22Rv1 (cell line): Measurements from ENCODE around the gene LAMC1.

Experiments
- H3K27ac ChIP-seq: fragments of 450-650 bp; 2 replicates; pipeline ENCODE4 v1.5.1; 2017
- CTCF ChIP-seq: fragments of 450-650 bp; IDR thresholded peaks from 2 replicates; pipeline ENCODE4 v1.5.1; 2017; ENCODE audit warnings: mild to moderate bottlenecking
- ZFX ChIP-seq: fragments of 450-650 bp; IDR thresholded peaks from 2 replicates; pipeline ENCODE4 v1.6.1; 2017; ENCODE audit warnings: antibody characterized with exemption, borderline replicate concordance

The LAMC1 gene

DNA sequence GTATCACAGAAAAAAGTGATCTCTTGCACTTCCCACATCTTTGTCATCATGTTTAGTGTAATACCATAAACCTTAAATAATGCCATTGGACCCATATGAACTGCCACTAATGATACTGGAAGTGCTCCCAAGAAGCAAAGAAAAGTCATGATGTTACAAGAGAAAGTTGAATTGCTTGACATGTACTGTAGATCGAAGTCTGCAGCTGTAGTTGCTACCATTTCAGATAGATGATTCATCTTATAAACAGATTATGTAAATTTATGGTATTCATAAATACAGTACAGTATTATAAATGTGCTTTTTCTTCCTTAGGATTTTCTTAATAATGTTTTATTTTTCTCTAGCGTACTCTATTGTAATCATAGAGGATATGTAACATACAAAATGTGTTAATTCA is 132.7 kb downstream of the LAMC1 start:
- TF ChIP-seq ZFX = no peak
- TF ChIP-seq CTCF = no peak
- peak overlapping the region; percentile 37 for H3K27ac ChIP-seq

DNA sequence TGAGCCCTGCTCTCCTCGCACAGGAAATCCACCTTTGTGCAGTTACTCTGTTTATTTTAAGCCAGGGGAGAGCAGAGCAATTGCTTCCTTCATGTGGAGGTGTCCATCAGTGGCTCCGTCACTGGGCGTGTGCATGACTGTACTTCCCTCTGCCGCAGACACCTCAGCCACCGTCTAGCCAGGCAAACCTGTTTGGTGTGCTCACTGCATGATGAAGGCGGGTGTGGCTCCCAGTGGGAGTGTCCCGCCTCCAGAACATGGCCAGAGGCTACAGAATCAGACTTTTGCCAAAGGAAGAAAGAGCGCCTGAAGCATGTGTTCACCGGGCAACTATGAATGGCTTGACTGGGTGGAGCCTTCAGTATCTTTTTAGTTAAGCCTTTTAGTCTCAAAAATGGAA is 136.7 kb downstream of the LAMC1 start:
- TF ChIP-seq CTCF (no peak), ZFX (no peak)

DNA sequence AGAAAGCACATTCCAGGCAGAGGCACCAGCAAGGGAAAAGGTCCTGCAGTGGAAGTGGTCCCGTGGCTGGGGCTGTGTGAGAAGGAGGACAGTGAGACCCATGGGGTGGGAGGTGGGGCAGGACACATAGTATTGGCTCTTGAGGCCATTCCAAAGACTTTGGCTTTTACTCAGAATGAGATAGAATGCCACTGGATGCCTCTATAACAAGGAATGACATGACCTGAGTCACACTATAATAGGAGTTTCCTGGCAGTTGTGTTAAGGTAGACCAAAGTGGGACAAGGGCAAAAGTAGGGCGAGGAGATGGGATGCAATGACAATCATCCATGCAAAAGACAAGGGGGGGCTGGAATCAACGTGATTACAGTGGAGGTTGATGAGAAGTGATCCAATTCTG is 138.2 kb downstream of the LAMC1 start:
- no peak for TF ChIP-seq ZFX
- TF ChIP-seq CTCF = no peak
- H3K27ac ChIP-seq = no peak overlapping the region

More for the DNA sequence above, 136.7 kb downstream of the LAMC1 start:
- H3K27ac ChIP-seq = peak overlapping the region; percentile 76

GRCh38 chr1:183163316-183163715 is 140.1 kb downstream of the LAMC1 start:
- no peak overlapping the region for H3K27ac ChIP-seq
- TF ChIP-seq ZFX (no peak), CTCF (no peak)

DNA sequence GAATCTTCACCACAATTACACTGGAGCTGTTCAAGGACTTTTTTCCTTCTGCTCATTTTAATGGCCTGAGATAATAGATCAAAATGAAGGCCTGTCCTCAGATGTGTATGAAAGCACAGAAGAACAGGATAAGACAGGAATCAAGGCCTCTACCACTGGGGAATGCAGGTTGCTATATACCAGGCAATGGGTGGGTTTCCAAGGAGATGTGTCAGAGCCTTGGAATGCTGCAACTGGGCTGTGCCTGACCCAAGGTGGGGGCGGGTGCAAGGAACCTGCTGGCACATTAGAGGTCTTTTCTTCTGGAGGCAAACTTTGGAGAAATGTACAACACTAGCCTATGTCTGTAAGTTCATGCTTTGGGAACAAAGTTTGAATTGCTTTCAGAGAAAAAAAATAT is 141.1 kb downstream of the LAMC1 start:
- TF ChIP-seq CTCF = no peak
- no peak for TF ChIP-seq ZFX
- no peak overlapping the region for H3K27ac ChIP-seq

DNA sequence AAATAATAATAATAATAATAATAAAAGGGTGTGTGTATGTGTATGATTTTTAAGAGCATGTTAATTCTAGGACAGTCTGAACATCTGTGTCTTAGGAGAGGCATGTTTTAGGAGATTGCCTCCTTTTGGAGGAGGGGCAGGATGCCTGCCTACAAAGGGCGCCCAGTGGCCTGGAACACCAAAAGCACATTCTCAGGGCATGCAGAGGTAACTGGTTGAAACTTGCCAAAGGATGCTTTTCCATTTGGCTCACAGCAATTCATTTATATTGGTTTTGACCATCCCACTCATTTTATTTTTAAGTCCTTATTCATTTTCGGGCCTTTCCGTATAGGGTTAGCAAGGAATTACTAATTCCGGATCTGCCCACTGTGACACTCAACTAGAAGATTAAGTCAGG is 141.7 kb downstream of the LAMC1 start:
- TF ChIP-seq CTCF = no peak
- no peak for TF ChIP-seq ZFX
- H3K27ac ChIP-seq = no peak overlapping the region

- no peak overlapping the region for H3K27ac ChIP-seq
- TF ChIP-seq ZFX = no peak
- no peak for TF ChIP-seq CTCF
Observed at GRCh38 chr1:183165456-183165855, 142.2 kb downstream of the LAMC1 start.
